HG02938 (cell line): ENCODE measurements around the gene PPTC7.
A peak's percentile ranks its signal among the peaks of the same experiment; 100 is the strongest.
"Not testable (repeated sequence)": the region's sequence is repeated elsewhere in the genome, so short reads cannot be mapped to it uniquely, and the experiment has no call there.

Experiments used
- ATAC-seq: cut with Tn5 transposase; IDR thresholded peaks from one replicate; pipeline ENCODE4 v1.9.1; 2021; ENCODE audit warnings: mild to moderate bottlenecking, moderate library complexity; ENCODE audit not compliant: unreplicated experiment

Gene PPTC7

GRCh38 chr12:110583137-110584059 lies at the start of gene PPTC7:
TSS of gene PPTC7 (minus strand) at chr12:110583318. CDS start at chr12:110583031, 287 bp downstream.
- peak; percentile 66 for ATAC-seq

- no peak for ATAC-seq
Observed at GRCh38 chr12:110627500-110628195, 44.5 kb upstream of the PPTC7 start.

- no peak for ATAC-seq
Observed at GRCh38 chr12:110622582-110622981, 39.5 kb upstream of the PPTC7 start.

GRCh38 chr12:110619534-110619953 lies 36.4 kb upstream of the PPTC7 start:
- ATAC-seq, result no peak

GRCh38 chr12:110616471-110617115 lies 33.5 kb upstream of the PPTC7 start:
- no peak for ATAC-seq

- no peak for ATAC-seq
Observed at GRCh38 chr12:110615171-110615570, 32.1 kb upstream of the PPTC7 start.

GRCh38 chr12:110613771-110614684 lies 30.9 kb upstream of the PPTC7 start, which contains the start of gene TCTN1:
TSS of gene TCTN1 (plus strand) at chr12:110614129. CDS start at chr12:110614183, 54 bp downstream.
- peak; percentile 91 for ATAC-seq

- no peak for ATAC-seq
Observed at GRCh38 chr12:110613071-110613770, 30.1 kb upstream of the PPTC7 start.

GRCh38 chr12:110606253-110606611 lies 23.1 kb upstream of the PPTC7 start:
- no peak for ATAC-seq

- not testable (repeated sequence) for ATAC-seq
Observed at GRCh38 chr12:110602085-110602814, 19.1 kb upstream of the PPTC7 start.

GRCh38 chr12:110600254-110600653 lies 17.1 kb upstream of the PPTC7 start:
- ATAC-seq, result no peak

GRCh38 chr12:110599334-110599733 lies 16.2 kb upstream of the PPTC7 start:
- no peak for ATAC-seq

GRCh38 chr12:110597885-110598284 lies 14.8 kb upstream of the PPTC7 start:
- no peak for ATAC-seq

GRCh38 chr12:110592919-110593318 lies 9.8 kb upstream of the PPTC7 start:
- ATAC-seq, result not testable (repeated sequence)

- no peak for ATAC-seq
Observed at GRCh38 chr12:110592078-110592477, 9.0 kb upstream of the PPTC7 start.

GRCh38 chr12:110591451-110592051 lies 8.4 kb upstream of the PPTC7 start:
- no peak for ATAC-seq

- peak; percentile 92 for ATAC-seq
Observed at GRCh38 chr12:110590806-110591326, 7.7 kb upstream of the PPTC7 start.

GRCh38 chr12:110590059-110590458 lies 6.9 kb upstream of the PPTC7 start:
- ATAC-seq, result no peak
